ENCODE results near the gene NTM. TPM values are rescaled to one million over a fixed set of nuclear protein-coding genes. Genes with fewer than 3 reads are reported as not detected.

Gene NTM
- total RNA-seq, 4 donors from 2014 or later: 0.40 to 3.1 (median 2.1) TPM; not detected in 1

- H3K27ac ChIP-seq: no peak overlapping the region
- DNase-seq: no peak
- no peaks in the 10 kb centered on the region for H3K36me3 ChIP-seq
- WGBS, 2 donors (ENCODE audit: low coverage in 1 of 2): 81 to 100% methylated on average over 2 to 12 of the region's 12 CpGs
- intact Hi-C loops (cut with DNase I; ENCODE audit: low total_unique reads): no loop called here
- H3K4me3 ChIP-seq: no peak overlapping the region
- no peaks in the 10 kb centered on the region for H3K4me1 ChIP-seq
- no peak for TF ChIP-seq CTCF (IDR thresholded peaks at IDR 0.05)
- no peak for TF ChIP-seq POLR2A (IDR thresholded peaks at IDR 0.05)
- no peak for TF ChIP-seq POLR2AphosphoS5 (IDR thresholded peaks at IDR 0.05)
- no peak for TF ChIP-seq EP300 (IDR thresholded peaks at IDR 0.05; ENCODE audit: low read depth)
- no peaks in the 10 kb centered on the region for H3K9me3 ChIP-seq
- in situ Hi-C loops (cut with MboI; ENCODE audit: low pct_ligation_motif_present in 1 of 4, low pct_unique_long_range_greater_than_20kb in 1 of 4, low sequenced_read_pairs in 3 of 4): no loop called here
- H3K27me3 ChIP-seq: no peaks in the 10 kb centered on the region
Observed at GRCh38 chr11:131917634-131918384, 547.4 kb downstream of the NTM start.

- Histone ChIP-seq H3K36me3 (no peaks in the 10 kb centered on the region), H3K27ac (no peak overlapping the region), H3K4me1 (no peaks in the 10 kb centered on the region), H3K27me3 (no peaks in the 10 kb centered on the region), H3K9me3 (no peaks in the 10 kb centered on the region), H3K4me3 (no peak overlapping the region)
- DNase-seq: no peak
- in situ Hi-C loops (cut with MboI; ENCODE audit: low pct_ligation_motif_present in 1 of 4, low pct_unique_long_range_greater_than_20kb in 1 of 4, low sequenced_read_pairs in 3 of 4) (no loop called here), intact Hi-C loops (cut with DNase I; ENCODE audit: low total_unique reads) (no loop called here)
- 62 to 93% methylated on average over 2 to 4 of the region's 4 CpGs for WGBS, 2 donors (ENCODE audit: low coverage in 1 of 2)
- TF ChIP-seq POLR2A (IDR thresholded peaks at IDR 0.05): no peak
- TF ChIP-seq CTCF (IDR thresholded peaks at IDR 0.05): no peak
- TF ChIP-seq EP300 (IDR thresholded peaks at IDR 0.05; ENCODE audit: low read depth): no peak
Observed at GRCh38 chr11:131918663-131919062, 548.2 kb downstream of the NTM start.

- in situ Hi-C loops (cut with MboI; ENCODE audit: low pct_ligation_motif_present in 1 of 4, low pct_unique_long_range_greater_than_20kb in 1 of 4, low sequenced_read_pairs in 3 of 4): no loop called here
- H3K9me3 ChIP-seq: no peaks in the 10 kb centered on the region
- H3K4me1 ChIP-seq: no peaks in the 10 kb centered on the region
- 82 to 90% methylated on average over 2 to 6 of the region's 6 CpGs for WGBS, 2 donors (ENCODE audit: low coverage in 1 of 2)
- H3K36me3 ChIP-seq: no peaks in the 10 kb centered on the region
- TF ChIP-seq POLR2AphosphoS5 (IDR thresholded peaks at IDR 0.05) (no peak), EP300 (IDR thresholded peaks at IDR 0.05; ENCODE audit: low read depth) (no peak), POLR2A (IDR thresholded peaks at IDR 0.05) (no peak), CTCF (IDR thresholded peaks at IDR 0.05) (no peak)
- H3K27me3 ChIP-seq: no peaks in the 10 kb centered on the region
- intact Hi-C loops (cut with DNase I; ENCODE audit: low total_unique reads): no loop called here
- H3K27ac ChIP-seq: no peak overlapping the region
- no peak for DNase-seq
- no peak overlapping the region for H3K4me3 ChIP-seq
Observed at GRCh38 chr11:131922220-131922619, 551.8 kb downstream of the NTM start.

DNA sequence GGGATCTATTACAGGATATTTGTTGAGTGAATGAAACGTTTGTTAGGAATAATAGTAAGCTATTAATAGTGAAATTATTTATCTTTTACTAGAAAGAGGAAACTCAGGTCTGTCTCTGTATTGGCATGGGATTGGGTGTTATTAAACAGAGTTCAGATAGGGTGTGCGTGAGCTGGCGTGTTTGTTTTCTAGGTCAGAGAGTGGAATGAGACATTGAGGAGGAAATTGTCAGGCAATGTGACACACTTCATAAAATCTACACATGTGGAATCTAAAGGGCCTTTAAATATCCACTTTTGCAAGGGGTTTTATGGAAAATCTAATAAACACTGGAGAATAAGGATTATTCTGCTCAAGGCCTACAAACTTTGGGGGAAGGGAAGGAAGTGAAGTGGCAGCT lies 552.9 kb downstream of the NTM start:
- H3K9me3 ChIP-seq: no peaks in the 10 kb centered on the region
- H3K27ac ChIP-seq: no peak overlapping the region
- no peaks in the 10 kb centered on the region for H3K4me1 ChIP-seq
- H3K4me3 ChIP-seq: no peak overlapping the region
- WGBS, 2 donors (ENCODE audit: low coverage in 1 of 2): 41 to 51% methylated on average over 3 of the region's 3 CpGs
- no peaks in the 10 kb centered on the region for H3K27me3 ChIP-seq
- TF ChIP-seq CTCF (IDR thresholded peaks at IDR 0.05) (no peak), EP300 (IDR thresholded peaks at IDR 0.05; ENCODE audit: low read depth) (no peak), POLR2AphosphoS5 (IDR thresholded peaks at IDR 0.05) (no peak), POLR2A (IDR thresholded peaks at IDR 0.05) (no peak)
- in situ Hi-C loops (cut with MboI; ENCODE audit: low pct_ligation_motif_present in 1 of 4, low pct_unique_long_range_greater_than_20kb in 1 of 4, low sequenced_read_pairs in 3 of 4) (no loop called here), intact Hi-C loops (cut with DNase I; ENCODE audit: low total_unique reads) (no loop called here)
- no peaks in the 10 kb centered on the region for H3K36me3 ChIP-seq
- no peak for DNase-seq

Data from transverse colon (tissue), 4 donors.